HG02678 (cell line): ENCODE measurements around the gene OSBPL5.

Experiments used
- ATAC-seq: cut with Tn5 transposase; IDR thresholded peaks from one replicate; pipeline ENCODE4 v1.9.1; 2021; ENCODE audit warnings: mild to moderate bottlenecking, moderate library complexity; ENCODE audit not compliant: unreplicated experiment

The OSBPL5 gene

GRCh38 chr11:3197878-3198528 lies 32.9 kb upstream of the OSBPL5 start:
- no peak for ATAC-seq

GRCh38 chr11:3197044-3197695 lies 32.1 kb upstream of the OSBPL5 start:
- ATAC-seq: no peak

GRCh38 chr11:3196161-3197043 lies 31.3 kb upstream of the OSBPL5 start:
- no peak for ATAC-seq

GRCh38 chr11:3195251-3196160 lies 30.4 kb upstream of the OSBPL5 start:
- ATAC-seq: no peak

GRCh38 chr11:3194016-3194816 lies 29.1 kb upstream of the OSBPL5 start:
- ATAC-seq: no peak

GRCh38 chr11:3193373-3194015 lies 28.4 kb upstream of the OSBPL5 start:
- no peak for ATAC-seq

- ATAC-seq: no peak
Measured at GRCh38 chr11:3192511-3193372, 27.6 kb upstream of the OSBPL5 start.

GRCh38 chr11:3191586-3192324 lies 26.6 kb upstream of the OSBPL5 start:
- no peak for ATAC-seq

- no peak for ATAC-seq
Measured at GRCh38 chr11:3190600-3190999, 25.5 kb upstream of the OSBPL5 start.

- no peak for ATAC-seq
Measured at GRCh38 chr11:3189886-3190583, 24.9 kb upstream of the OSBPL5 start.

- ATAC-seq: no peak
Measured at GRCh38 chr11:3189196-3189843, 24.2 kb upstream of the OSBPL5 start.

- no peak for ATAC-seq
Measured at GRCh38 chr11:3188496-3189195, 23.5 kb upstream of the OSBPL5 start.

GRCh38 chr11:3186166-3186953 lies 21.2 kb upstream of the OSBPL5 start:
- ATAC-seq: no peak

- ATAC-seq: no peak
Measured at GRCh38 chr11:3184732-3185347, 19.7 kb upstream of the OSBPL5 start.

- ATAC-seq: no peak
Measured at GRCh38 chr11:3183523-3183922, 18.4 kb upstream of the OSBPL5 start.
